ENCODE measurements around the gene SLC25A12. TPM values are rescaled to one million over a fixed set of nuclear protein-coding genes. Genes with fewer than 3 reads are reported as not detected.

The SLC25A12 gene
- total RNA-seq, 4 donors from 2014 or later, result 37.3 to 61.4 (median 46.3) TPM

DNA sequence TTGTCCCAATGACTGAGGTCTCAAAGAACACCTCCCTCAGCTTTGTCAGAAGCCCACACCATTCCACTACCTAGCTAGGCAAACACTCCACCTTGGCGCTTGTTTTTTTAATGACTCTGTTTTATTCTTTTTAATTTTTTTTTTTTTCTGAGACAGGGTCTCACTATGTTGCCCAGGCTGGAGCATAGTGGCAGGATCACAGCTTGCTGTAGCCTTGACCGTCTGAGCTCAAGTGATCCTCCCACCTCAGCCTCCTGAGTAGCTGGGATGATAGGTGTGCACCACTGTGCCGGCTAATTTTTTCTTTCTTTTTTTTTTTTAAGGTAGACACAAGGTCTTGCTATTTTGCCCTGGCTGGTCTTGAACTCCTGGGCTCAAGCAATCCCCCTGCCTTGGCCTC, 101.9 kb downstream of the SLC25A12 start:
- intact Hi-C loops (cut with DNase I), result no loop called here
- Histone ChIP-seq H3K36me3 (peaks cover 6 to 20% of the 10 kb centered on the region in 2 donors), H3K27me3 (no peaks in the 10 kb centered on the region), H3K4me1 (peaks cover 0 to 4% of the 10 kb centered on the region in 2 donors), H3K9me3 (no peaks in the 10 kb centered on the region), H3K4me3 (replicated peaks in 1 of 3) (no peak overlapping the region), H3K27ac (no peak overlapping the region)
- TF ChIP-seq, protein P1, sequence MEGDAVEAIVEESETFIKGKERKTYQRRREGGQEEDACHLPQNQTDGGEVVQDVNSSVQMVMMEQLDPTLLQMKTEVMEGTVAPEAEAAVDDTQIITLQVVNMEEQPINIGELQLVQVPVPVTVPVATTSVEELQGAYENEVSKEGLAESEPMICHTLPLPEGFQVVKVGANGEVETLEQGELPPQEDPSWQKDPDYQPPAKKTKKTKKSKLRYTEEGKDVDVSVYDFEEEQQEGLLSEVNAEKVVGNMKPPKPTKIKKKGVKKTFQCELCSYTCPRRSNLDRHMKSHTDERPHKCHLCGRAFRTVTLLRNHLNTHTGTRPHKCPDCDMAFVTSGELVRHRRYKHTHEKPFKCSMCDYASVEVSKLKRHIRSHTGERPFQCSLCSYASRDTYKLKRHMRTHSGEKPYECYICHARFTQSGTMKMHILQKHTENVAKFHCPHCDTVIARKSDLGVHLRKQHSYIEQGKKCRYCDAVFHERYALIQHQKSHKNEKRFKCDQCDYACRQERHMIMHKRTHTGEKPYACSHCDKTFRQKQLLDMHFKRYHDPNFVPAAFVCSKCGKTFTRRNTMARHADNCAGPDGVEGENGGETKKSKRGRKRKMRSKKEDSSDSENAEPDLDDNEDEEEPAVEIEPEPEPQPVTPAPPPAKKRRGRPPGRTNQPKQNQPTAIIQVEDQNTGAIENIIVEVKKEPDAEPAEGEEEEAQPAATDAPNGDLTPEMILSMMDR (IDR thresholded peaks at IDR 0.05), result no peak
- no peak for TF ChIP-seq POLR2A (IDR thresholded peaks at IDR 0.05)
- 96 to 99% methylated on average over 3 of the region's 3 CpGs for WGBS, 2 donors
- DNase-seq, result no peak

DNA sequence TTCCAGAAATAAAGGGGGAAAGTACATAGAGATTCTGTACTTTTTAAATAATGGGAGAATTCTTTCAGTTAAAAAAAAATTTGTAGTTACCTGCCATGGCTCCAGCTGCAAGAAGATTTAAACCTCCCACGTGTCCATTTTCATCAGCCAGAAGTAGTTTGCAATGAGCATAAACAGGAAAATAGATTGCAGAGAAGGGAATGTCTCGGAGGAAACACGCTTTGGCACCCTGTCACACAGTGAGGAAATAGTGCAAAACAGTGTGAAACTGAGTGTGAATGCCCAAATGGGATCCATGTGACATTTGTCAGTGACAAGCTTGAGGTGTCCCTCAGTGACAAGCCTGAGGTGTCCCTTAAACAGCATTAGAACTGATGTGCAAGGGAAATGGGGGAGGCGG, 102.7 kb downstream of the SLC25A12 start:
- intact Hi-C loops (cut with DNase I), result no loop called here
- Histone ChIP-seq H3K9me3 (no peaks in the 10 kb centered on the region), H3K36me3 (peaks cover 14 to 27% of the 10 kb centered on the region in 2 donors), H3K27me3 (no peaks in the 10 kb centered on the region), H3K27ac (no peak overlapping the region), H3K4me3 (replicated peaks in 1 of 3) (no peak overlapping the region), H3K4me1 (peaks cover 0 to 4% of the 10 kb centered on the region in 2 donors)
- 86 to 89% methylated on average over 4 of the region's 4 CpGs for WGBS, 2 donors
- TF ChIP-seq, protein P1 (IDR thresholded peaks at IDR 0.05), result no peak
- TF ChIP-seq POLR2A (IDR thresholded peaks at IDR 0.05), result no peak
- no peak for DNase-seq

DNA sequence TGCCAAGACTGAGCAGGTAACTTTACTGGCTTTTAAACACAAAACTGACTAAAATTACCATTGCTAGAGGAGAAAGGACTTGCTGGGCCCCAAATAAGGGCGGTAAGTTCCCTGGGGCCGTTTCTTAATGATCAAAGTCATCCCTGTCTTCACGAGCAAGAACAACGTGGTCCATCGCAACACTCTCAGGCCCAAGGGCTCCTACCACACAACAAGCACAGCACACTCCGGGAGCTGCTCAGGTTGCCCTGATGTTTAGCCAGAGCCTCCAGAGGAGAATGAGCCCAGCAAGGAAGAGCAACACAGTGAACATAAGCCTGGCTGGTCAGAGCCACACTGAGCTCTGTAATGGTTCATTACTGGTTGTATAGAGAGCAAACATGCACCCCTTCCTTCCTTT, 104.1 kb downstream of the SLC25A12 start:
- Histone ChIP-seq H3K4me3 (replicated peaks in 1 of 3) (no peak overlapping the region), H3K27me3 (no peaks in the 10 kb centered on the region), H3K27ac (no peak overlapping the region), H3K36me3 (peaks cover 22 to 36% of the 10 kb centered on the region in 2 donors), H3K4me1 (peaks cover 0 to 4% of the 10 kb centered on the region in 2 donors), H3K9me3 (no peaks in the 10 kb centered on the region)
- TF ChIP-seq POLR2A (IDR thresholded peaks at IDR 0.05), result no peak
- TF ChIP-seq, protein P1 (IDR thresholded peaks at IDR 0.05), result no peak
- intact Hi-C loops (cut with DNase I), result no loop called here
- DNase-seq, result no peak
- 79 to 93% methylated on average over 6 of the region's 6 CpGs for WGBS, 2 donors

DNA sequence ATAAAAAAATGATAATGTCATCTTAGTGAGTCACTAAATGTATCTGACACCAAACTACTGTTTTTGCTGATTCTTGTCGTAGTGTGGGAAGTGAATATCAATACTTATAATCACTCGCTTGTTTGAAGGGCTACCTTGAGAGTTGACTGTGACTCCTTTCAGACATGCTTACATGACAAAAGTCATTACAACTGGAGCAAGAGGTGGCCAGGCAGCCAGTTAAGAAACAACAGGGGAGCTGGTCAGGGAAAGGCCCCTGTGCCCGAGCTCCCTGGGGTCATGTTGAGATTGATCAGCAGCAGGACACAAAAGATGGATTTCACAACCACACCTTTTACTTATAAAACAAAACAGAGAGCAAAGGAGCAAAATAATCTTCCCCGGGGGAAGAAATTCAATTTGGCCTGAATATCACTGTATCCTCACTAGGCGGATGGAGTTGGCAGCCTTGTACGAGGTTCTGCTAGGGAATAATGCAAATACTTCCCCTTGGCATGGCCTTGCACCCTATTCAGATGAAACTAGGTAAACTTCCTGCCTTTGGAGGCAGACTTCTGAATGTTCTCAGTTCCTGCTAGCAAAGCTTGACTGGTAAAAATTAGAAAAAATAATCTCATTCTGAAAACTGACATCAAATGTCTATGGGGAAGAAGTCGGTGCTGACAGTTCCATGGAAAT, 105.6 kb downstream of the SLC25A12 start:
- H3K36me3 ChIP-seq, result peaks cover 34 to 47% of the 10 kb centered on the region in 2 donors
- no peak overlapping the region for H3K27ac ChIP-seq
- intact Hi-C loops (cut with DNase I), result no loop called here
- no peak overlapping the region for H3K4me3 ChIP-seq (replicated peaks in 1 of 3)
- H3K4me1 ChIP-seq, result no peaks in the 10 kb centered on the region
- DNase-seq, result no peak
- 73 to 76% methylated on average over 7 of the region's 7 CpGs for WGBS, 2 donors
- no peaks in the 10 kb centered on the region for H3K27me3 ChIP-seq
- TF ChIP-seq, protein P1 (IDR thresholded peaks at IDR 0.05), result no peak
- no peak for TF ChIP-seq POLR2A (IDR thresholded peaks at IDR 0.05)
- H3K9me3 ChIP-seq, result no peaks in the 10 kb centered on the region

DNA sequence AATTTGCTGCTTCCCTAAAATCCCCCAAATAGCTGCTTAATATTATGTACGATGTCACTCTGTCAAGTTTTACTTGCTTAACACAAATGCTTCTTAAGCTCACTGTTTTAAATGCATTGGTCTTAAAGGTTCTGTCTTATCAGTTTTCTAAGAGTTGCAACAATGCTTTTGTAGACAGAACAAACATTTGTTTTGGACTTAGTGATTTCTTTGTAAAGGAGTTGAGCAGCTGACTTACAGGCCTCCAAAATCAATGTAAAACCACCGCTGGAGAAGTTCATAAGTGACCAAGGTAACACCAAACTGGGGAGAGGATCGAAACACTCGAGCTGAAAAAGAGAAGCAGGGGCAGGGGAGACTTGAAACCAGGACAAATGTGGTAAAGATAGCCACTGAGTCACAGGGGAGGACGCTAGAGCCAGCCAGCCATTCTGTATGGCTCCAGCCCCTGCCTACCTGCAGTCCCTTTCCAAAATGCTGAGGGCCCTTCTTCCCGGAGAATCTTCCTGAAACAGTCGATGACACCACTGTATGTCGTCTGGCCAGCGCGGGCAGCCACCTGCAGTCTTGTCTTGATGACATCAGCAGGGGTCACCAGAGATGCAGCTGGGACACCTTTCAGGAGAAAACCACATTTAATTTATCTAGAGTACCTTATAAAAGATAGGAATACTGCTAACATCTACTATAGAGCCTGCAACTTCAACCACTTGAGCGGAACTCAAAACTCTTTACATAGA, 106.5 kb downstream of the SLC25A12 start:
- 75 to 80% methylated on average over 11 of the region's 11 CpGs for WGBS, 2 donors
- intact Hi-C loops (cut with DNase I), result no loop called here
- TF ChIP-seq, protein P1 (IDR thresholded peaks at IDR 0.05), result no peak
- TF ChIP-seq POLR2A (IDR thresholded peaks at IDR 0.05), result no peak

More for the DNA sequence above, 106.5 kb downstream of the SLC25A12 start:
- Histone ChIP-seq H3K4me3 (replicated peaks in 1 of 3) (no peak overlapping the region), H3K27ac (no peak overlapping the region), H3K27me3 (no peaks in the 10 kb centered on the region), H3K9me3 (no peaks in the 10 kb centered on the region), H3K36me3 (peaks cover 30 to 48% of the 10 kb centered on the region in 2 donors), H3K4me1 (no peaks in the 10 kb centered on the region)
- DNase-seq, result no peak
